ENCODE measurements around the gene HACD2. TPM values are rescaled to one million over a fixed set of nuclear protein-coding genes. Genes with fewer than 3 reads are reported as not detected.

Gene HACD2
- polyA plus RNA-seq, 1 experiment: 29.8 TPM

DNA sequence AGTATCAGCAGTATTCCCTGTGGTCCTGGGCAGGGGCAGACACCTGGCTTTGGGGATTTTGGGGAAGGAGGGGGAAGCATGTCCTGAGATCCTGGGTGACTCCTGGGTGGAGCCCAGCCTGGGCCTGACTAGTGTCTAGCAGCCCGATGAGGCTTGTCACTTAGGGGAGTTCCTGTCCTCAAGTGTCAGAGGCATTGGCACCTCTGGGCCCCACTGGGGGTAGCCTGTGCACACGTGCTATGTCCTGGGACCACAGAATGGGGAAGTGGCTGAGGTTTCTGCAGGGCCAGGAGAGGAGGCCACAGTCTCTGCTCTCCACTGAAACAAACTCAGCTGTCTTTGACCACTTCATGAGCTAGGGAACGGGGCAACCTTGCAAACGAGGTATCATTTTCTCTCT lies 104.4 kb downstream of the HACD2 start:
- POLR2A ChIA-PET: no interaction called here
- no peak for DNase-seq (ENCODE audit: low read depth)
- Histone ChIP-seq H3K27me3 (ENCODE audit: control insufficient read depth, insufficient read depth, low read length) (peaks cover 10% of the 10 kb centered on the region), H3K4me3 (ENCODE audit: low read depth, low read length) (no peak overlapping the region), H3K36me3 (ENCODE audit: control insufficient read depth, insufficient read depth, low read length) (no peaks in the 10 kb centered on the region)
- CTCF ChIA-PET: interaction anchor here (1.6 kb wide), 1 partner anchor 9 kb away, joined by 4 read pairs; no protein-coding TSS in a partner anchor
- TF ChIP-seq, protein P1, sequence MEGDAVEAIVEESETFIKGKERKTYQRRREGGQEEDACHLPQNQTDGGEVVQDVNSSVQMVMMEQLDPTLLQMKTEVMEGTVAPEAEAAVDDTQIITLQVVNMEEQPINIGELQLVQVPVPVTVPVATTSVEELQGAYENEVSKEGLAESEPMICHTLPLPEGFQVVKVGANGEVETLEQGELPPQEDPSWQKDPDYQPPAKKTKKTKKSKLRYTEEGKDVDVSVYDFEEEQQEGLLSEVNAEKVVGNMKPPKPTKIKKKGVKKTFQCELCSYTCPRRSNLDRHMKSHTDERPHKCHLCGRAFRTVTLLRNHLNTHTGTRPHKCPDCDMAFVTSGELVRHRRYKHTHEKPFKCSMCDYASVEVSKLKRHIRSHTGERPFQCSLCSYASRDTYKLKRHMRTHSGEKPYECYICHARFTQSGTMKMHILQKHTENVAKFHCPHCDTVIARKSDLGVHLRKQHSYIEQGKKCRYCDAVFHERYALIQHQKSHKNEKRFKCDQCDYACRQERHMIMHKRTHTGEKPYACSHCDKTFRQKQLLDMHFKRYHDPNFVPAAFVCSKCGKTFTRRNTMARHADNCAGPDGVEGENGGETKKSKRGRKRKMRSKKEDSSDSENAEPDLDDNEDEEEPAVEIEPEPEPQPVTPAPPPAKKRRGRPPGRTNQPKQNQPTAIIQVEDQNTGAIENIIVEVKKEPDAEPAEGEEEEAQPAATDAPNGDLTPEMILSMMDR (IDR thresholded peaks at IDR 0.05; ENCODE audit: insufficient read depth, low read depth, low read length): no peak

DNA sequence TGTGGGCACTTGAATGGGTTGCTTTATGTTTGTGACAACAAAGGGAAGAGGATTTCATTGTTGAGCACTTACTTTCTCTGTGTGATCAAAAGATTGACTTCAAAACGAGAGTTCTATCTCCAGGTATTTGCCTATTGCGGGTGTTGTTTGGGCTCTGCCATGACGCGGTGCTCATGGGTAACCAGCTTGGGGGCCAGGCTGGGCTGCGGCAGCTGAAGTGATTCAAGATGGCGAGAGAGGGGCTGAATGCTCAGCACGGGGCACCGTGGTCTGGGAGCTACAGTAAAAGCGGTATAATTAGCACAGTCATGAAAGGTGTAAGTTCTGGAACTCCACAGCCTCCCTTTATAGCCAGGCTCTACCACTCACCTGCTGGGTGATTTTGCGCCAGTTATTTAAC lies 105.0 kb downstream of the HACD2 start:
- DNase-seq (ENCODE audit: low read depth): no peak
- ChIA-PET CTCF (interaction anchor here (0.8 to 1.6 kb wide), 2 partner anchors 9 to 80 kb away, joined by 3 to 4 read pairs; no protein-coding TSS in a partner anchor), POLR2A (no interaction called here)
- no peaks in the 10 kb centered on the region for H3K36me3 ChIP-seq (ENCODE audit: control insufficient read depth, insufficient read depth, low read length)
- H3K27me3 ChIP-seq (ENCODE audit: control insufficient read depth, insufficient read depth, low read length): peaks cover 15% of the 10 kb centered on the region
- H3K4me3 ChIP-seq (ENCODE audit: low read depth, low read length): no peak overlapping the region
- TF ChIP-seq, protein P1 (IDR thresholded peaks at IDR 0.05; ENCODE audit: insufficient read depth, low read depth, low read length): no peak

DNA sequence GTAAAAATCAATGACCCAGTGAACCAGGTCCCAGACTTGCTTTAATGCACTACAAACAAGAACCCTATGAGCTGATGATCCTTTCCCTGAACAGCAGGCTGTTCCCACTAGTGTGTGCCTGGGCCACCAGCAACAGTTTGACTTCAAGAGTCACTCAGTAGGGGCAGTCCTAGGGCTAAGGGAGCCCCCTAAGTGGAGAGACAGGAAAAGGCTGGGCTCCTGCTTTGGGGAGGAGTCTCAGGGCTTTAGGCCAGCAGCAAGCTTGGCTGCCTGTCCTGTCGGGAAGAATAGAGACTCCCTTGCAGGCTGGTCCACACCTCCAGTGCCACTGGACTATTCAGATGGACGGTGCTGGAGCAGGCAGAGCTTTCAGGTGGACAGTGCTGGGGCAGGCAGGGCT lies 106.5 kb downstream of the HACD2 start:
- POLR2A ChIA-PET: no interaction called here
- Histone ChIP-seq H3K27me3 (ENCODE audit: control insufficient read depth, insufficient read depth, low read length) (peaks cover 15% of the 10 kb centered on the region), H3K4me3 (ENCODE audit: low read depth, low read length) (no peak overlapping the region), H3K36me3 (ENCODE audit: control insufficient read depth, insufficient read depth, low read length) (no peaks in the 10 kb centered on the region)
- CTCF ChIA-PET: interaction anchor here (1.0 kb wide), 1 partner anchor 11 kb away, joined by 3 read pairs; no protein-coding TSS in a partner anchor
- TF ChIP-seq, protein P1 (IDR thresholded peaks at IDR 0.05; ENCODE audit: insufficient read depth, low read depth, low read length): no peak
- DNase-seq (ENCODE audit: low read depth): no peak

DNA sequence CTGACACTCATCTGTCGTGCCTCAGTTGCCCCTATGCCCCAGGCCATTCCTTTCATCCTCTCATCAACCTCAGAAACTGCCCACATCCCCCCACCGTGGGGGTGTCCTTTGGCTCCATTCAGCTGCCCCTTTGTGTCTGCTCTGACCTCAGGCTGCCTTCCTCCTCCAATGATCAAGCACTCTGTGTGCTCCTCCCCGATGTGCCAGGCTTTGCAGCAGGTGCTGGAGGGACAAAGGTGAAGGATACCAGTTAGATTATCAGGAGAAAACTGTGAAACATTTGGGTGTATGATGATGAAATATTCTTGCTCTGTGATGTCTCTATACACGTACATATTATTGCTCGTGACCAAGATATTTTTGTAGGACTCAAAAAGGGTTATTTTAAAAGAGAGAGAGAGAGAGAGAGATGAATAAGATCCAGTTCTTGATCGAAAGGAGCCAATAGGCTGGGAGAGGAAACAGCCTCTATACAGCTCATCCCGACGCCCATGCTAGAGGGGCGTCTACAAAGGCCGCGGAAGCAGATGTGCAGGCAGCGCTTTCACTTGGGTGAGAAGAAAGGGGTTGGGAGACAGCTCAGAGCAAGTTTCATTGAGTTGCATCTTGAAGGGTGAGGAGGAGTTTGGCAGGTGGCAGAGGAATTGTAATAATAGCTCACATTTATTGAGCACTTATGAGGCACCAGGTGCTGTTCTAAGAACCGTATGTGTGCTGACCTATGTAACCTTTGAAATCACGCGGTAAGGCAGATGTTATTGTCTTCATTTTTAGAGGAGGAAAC lies 107.7 kb downstream of the HACD2 start:
- Histone ChIP-seq H3K27me3 (ENCODE audit: control insufficient read depth, insufficient read depth, low read length) (peaks cover 14% of the 10 kb centered on the region), H3K36me3 (ENCODE audit: control insufficient read depth, insufficient read depth, low read length) (no peaks in the 10 kb centered on the region), H3K4me3 (ENCODE audit: low read depth, low read length) (no peak overlapping the region)
- ChIA-PET POLR2A (no interaction called here), CTCF (interaction anchor here (3.3 kb wide), 1 partner anchor 12 kb away, joined by 12 read pairs; no protein-coding TSS in a partner anchor)
- DNase-seq (ENCODE audit: low read depth): no peak
- TF ChIP-seq, protein P1 (IDR thresholded peaks at IDR 0.05; ENCODE audit: insufficient read depth, low read depth, low read length): no peak

DNA sequence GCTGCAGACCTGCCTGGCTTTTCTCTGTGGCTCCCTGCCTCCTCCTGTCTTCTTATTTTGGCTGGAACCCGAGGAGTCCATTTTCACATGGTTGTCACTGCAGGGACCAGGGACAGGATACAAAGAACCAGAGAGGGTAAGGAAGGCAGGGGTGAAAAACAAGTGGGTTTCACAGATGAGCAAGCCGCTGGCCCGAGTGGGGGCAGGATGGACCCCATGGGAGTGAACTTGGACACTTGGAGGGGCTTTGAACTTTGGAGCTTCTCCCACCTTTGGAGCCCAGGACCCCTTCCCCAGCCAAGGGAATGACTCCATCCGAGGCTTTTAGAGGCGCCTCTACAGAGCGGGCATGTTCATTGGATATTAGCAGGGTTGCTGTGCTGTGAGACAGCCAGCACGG lies 109.1 kb downstream of the HACD2 start:
- Histone ChIP-seq H3K4me3 (ENCODE audit: low read depth, low read length) (no peak overlapping the region), H3K27me3 (ENCODE audit: control insufficient read depth, insufficient read depth, low read length) (peaks cover 15% of the 10 kb centered on the region), H3K36me3 (ENCODE audit: control insufficient read depth, insufficient read depth, low read length) (no peaks in the 10 kb centered on the region)
- TF ChIP-seq, protein P1 (IDR thresholded peaks at IDR 0.05; ENCODE audit: insufficient read depth, low read depth, low read length): no peak
- DNase-seq (ENCODE audit: low read depth): no peak
- POLR2A ChIA-PET: no interaction called here
- CTCF ChIA-PET: interaction anchor here (3.3 kb wide), 1 partner anchor 13 kb away, joined by 12 read pairs; no protein-coding TSS in a partner anchor

Data from BJ (cell line).